HG03460 (cell line): ENCODE measurements around the gene FRMD4A.

Source experiments
- ATAC-seq: cut with Tn5 transposase; IDR thresholded peaks from one replicate; pipeline ENCODE4 v1.9.1; 2021; ENCODE audit not compliant: unreplicated experiment

The FRMD4A gene

GRCh38 chr10:14023673-14024328 lies 306.9 kb downstream of the FRMD4A start:
- ATAC-seq: no peak

GRCh38 chr10:14022954-14023672 lies 307.6 kb downstream of the FRMD4A start:
- no peak for ATAC-seq

GRCh38 chr10:14022052-14022451 lies 308.7 kb downstream of the FRMD4A start:
- ATAC-seq: no peak

- no peak for ATAC-seq
Measured at GRCh38 chr10:14020037-14020664, 310.6 kb downstream of the FRMD4A start.

- no peak for ATAC-seq
Measured at GRCh38 chr10:14017467-14017866, 313.3 kb downstream of the FRMD4A start.

- no peak for ATAC-seq
Measured at GRCh38 chr10:14016931-14017333, 313.8 kb downstream of the FRMD4A start.

- no peak for ATAC-seq
Measured at GRCh38 chr10:14016011-14016536, 314.6 kb downstream of the FRMD4A start.

GRCh38 chr10:14014423-14014822 lies 316.3 kb downstream of the FRMD4A start:
- ATAC-seq: no peak

- ATAC-seq: no peak
Measured at GRCh38 chr10:14010769-14011574, 319.8 kb downstream of the FRMD4A start.

- ATAC-seq: no peak
Measured at GRCh38 chr10:14010101-14010558, 320.6 kb downstream of the FRMD4A start.

- ATAC-seq: no peak
Measured at GRCh38 chr10:14009371-14010100, 321.2 kb downstream of the FRMD4A start.

- ATAC-seq: no peak
Measured at GRCh38 chr10:14008740-14009080, 322.0 kb downstream of the FRMD4A start.

GRCh38 chr10:14004536-14004935 lies 326.2 kb downstream of the FRMD4A start:
- no peak for ATAC-seq

- ATAC-seq: no peak
Measured at GRCh38 chr10:14003517-14004184, 327.1 kb downstream of the FRMD4A start.

- no peak for ATAC-seq
Measured at GRCh38 chr10:14001298-14002040, 329.3 kb downstream of the FRMD4A start.

- no peak for ATAC-seq
Measured at GRCh38 chr10:13998163-13998835, 332.4 kb downstream of the FRMD4A start.

GRCh38 chr10:13997650-13998049 lies 333.1 kb downstream of the FRMD4A start:
- no peak for ATAC-seq

- ATAC-seq: no peak
Measured at GRCh38 chr10:13994932-13995331, 335.8 kb downstream of the FRMD4A start.

GRCh38 chr10:13993673-13994089 lies 337.0 kb downstream of the FRMD4A start:
- ATAC-seq: no peak
